HCT116 (cell line): ENCODE results near the gene EPHA3. TPM values are rescaled to one million over a fixed set of nuclear protein-coding genes. Genes with fewer than 3 reads are reported as not detected.

Experiments used
- ATAC-seq: fragments of 200-7000 bp; cut with Tn5 transposase; 2 replicates; pipeline ENCODE4 v1.9.1; 2020; ENCODE audit warnings: mild to moderate bottlenecking, moderate library complexity
- BruUV-seq: library from RNA; stranded (reverse); fragments of 400-500 nt; replicated peaks from 2 replicates; lab custom pipeline; 2021; lab: Mats Ljungman, UMichigan
- CTCF ChIA-PET: fragments of 300-600 bp; sonication (Branson Sonifier 250); formaldehyde crosslinking; loops from one replicate; lab custom pipeline; 2021; ENCODE audit warnings: antibody characterized with exemption; lab: Charles Lee
- POLR2A ChIA-PET: fragments of 300-600, 350-600 bp; sonication (Branson Sonifier 250); formaldehyde crosslinking; loops from one replicate; lab custom pipeline; 2021; ENCODE audit warnings: antibody characterized with exemption; lab: Charles Lee
- RAD21 ChIA-PET, 2 experiments: fragments of 300-600 bp; sonication (Branson Sonifier 250); formaldehyde crosslinking; loops; one replicate each; lab custom pipeline; 2023; ENCODE audit warnings: low total read pairs in 2 of 2; ENCODE audit not compliant: uncharacterized antibody in 2 of 2, unreplicated experiment in 2 of 2, low non-redundant PET in 1 of 2; lab: Charles Lee
- DNase-seq: peaks from one replicate; pipeline ENCODE4 v3.0.0-alpha.2; 2010; ENCODE audit warnings: low read depth, low spot score
- H2AFZ ChIP-seq: fragments of 200-600 bp; shearing (Covaris generic), sonication (generic); 2 replicates; pipeline ENCODE4 v1.6.1; 2017; ENCODE audit warnings: low read depth, mixed run types, mixed read lengths, antibody characterized with exemption, low read length; ENCODE audit not compliant: poor library complexity, severe bottlenecking
- H3K27ac ChIP-seq: 2 replicates; pipeline ENCODE4 v1.5.1; 2012; ENCODE audit warnings: low read depth, low read length
- H3K27me3 ChIP-seq: fragments of 200-600 bp; sonication (generic); 2 replicates; pipeline ENCODE4 v1.6.1; 2016; ENCODE audit warnings: mixed run types, low read length, mixed read lengths; ENCODE audit not compliant: insufficient read depth
- H3K36me3 ChIP-seq, 2 experiments: fragments of 200-500 bp in 1 of 2; fragments of 200-600 bp in 1 of 2; sonication (Bioruptor generic) in 1 of 2; sonication (generic) in 1 of 2; 2 replicates each; pipeline versions ENCODE4 v1.5.1 to v1.6.1; 2014 to 2016; ENCODE audit warnings: low read length in 2 of 2, inconsistent platforms in 1 of 2, mixed read lengths in 1 of 2, mixed run types in 1 of 2; ENCODE audit not compliant: insufficient read depth in 2 of 2, control insufficient read depth in 1 of 2
- H3K4me1 ChIP-seq, 2 experiments: fragments of 200-600 bp in 1 of 2; sonication (generic) in 1 of 2; 2 replicates each; pipeline versions ENCODE4 v1.5.1 to v1.6.1; 2012 to 2017; ENCODE audit warnings: low read length in 2 of 2, inconsistent platforms in 1 of 2, mild to moderate bottlenecking in 1 of 2, mixed read lengths in 1 of 2, mixed run types in 1 of 2, moderate library complexity in 1 of 2; ENCODE audit not compliant: insufficient read depth in 2 of 2, control insufficient read depth in 1 of 2
- H3K4me2 ChIP-seq: fragments of 200-600 bp; sonication (generic); 2 replicates; pipeline ENCODE4 v1.6.1; 2017; ENCODE audit warnings: mixed run types, low read length, mixed read lengths
- H3K4me3 ChIP-seq, 2 experiments: fragments of 200-600 bp in 1 of 2; sonication (generic) in 1 of 2; replicated peaks in 1 of 2; 2 replicates each; pipeline ENCODE4 v1.5.1; 2011 to 2016; ENCODE audit warnings: low read length in 2 of 2, control low read depth in 1 of 2, low read depth in 1 of 2, mild to moderate bottlenecking in 1 of 2, mixed read lengths in 1 of 2, mixed run types in 1 of 2
- H3K79me2 ChIP-seq: fragments of 200-600 bp; sonication (generic); 2 replicates; pipeline ENCODE4 v1.6.1; 2017; ENCODE audit warnings: mild to moderate bottlenecking, mixed run types, low read length, moderate library complexity, mixed read lengths; ENCODE audit not compliant: insufficient read depth
- H3K9ac ChIP-seq: fragments of 200-600 bp; sonication (generic); 2 replicates; pipeline ENCODE4 v1.6.1; 2016; ENCODE audit warnings: low read length, mixed read lengths
- H3K9me2 ChIP-seq: fragments of 200-600 bp; sonication (generic), shearing (Covaris generic); 2 replicates; pipeline ENCODE4 v1.6.1; 2017; ENCODE audit warnings: mixed run types, mild to moderate bottlenecking, moderate library complexity; ENCODE audit not compliant: insufficient read depth
- H3K9me3 ChIP-seq, 2 experiments: fragments of 200-500 bp in 1 of 2; fragments of 200-600 bp in 1 of 2; sonication (Bioruptor generic) in 1 of 2; sonication (generic) in 1 of 2; 2 replicates each; pipeline ENCODE4 v1.6.1; 2014 to 2017; ENCODE audit warnings: low read length in 2 of 2, mixed read lengths in 2 of 2, inconsistent platforms in 1 of 2, low read depth in 1 of 2, mild to moderate bottlenecking in 1 of 2, mixed run types in 1 of 2, moderate library complexity in 1 of 2; ENCODE audit not compliant: control insufficient read depth in 1 of 2, insufficient read depth in 1 of 2
- H4K20me1 ChIP-seq: fragments of 200-600 bp; sonication (generic), shearing (Covaris generic); 2 replicates; pipeline ENCODE4 v1.6.1; 2017; ENCODE audit warnings: mixed run types, mild to moderate bottlenecking, moderate library complexity; ENCODE audit not compliant: insufficient read depth
- ATF3 ChIP-seq: IDR thresholded peaks from 2 replicates; pipeline ENCODE4 v1.6.1; 2012
- CEBPB ChIP-seq: IDR thresholded peaks from 2 replicates; pipeline ENCODE4 v1.6.1; 2012; ENCODE audit warnings: low read depth
- ELF1 ChIP-seq: IDR thresholded peaks from 2 replicates; pipeline ENCODE4 v1.6.1; 2012; ENCODE audit warnings: low read depth, borderline replicate concordance
- EZH2phosphoT487 ChIP-seq: fragments of 200-600 bp; IDR thresholded peaks from 2 replicates; pipeline ENCODE4 v1.6.1; 2018; ENCODE audit warnings: antibody characterized with exemption, borderline replicate concordance
- FOSL1 ChIP-seq: IDR thresholded peaks from 2 replicates; pipeline ENCODE4 v1.6.1; 2012; ENCODE audit warnings: low read depth
- MAX ChIP-seq: IDR thresholded peaks from 2 replicates; pipeline ENCODE4 v1.6.1; 2012
- SIN3A ChIP-seq: IDR thresholded peaks from 2 replicates; pipeline ENCODE4 v1.6.1; 2012; ENCODE audit warnings: low read depth
- SP1 ChIP-seq: IDR thresholded peaks from 2 replicates; pipeline ENCODE4 v1.6.1; 2012; ENCODE audit warnings: low read depth
- TCF7L2 ChIP-seq: IDR thresholded peaks from 2 replicates; pipeline ENCODE4 v1.7.0; 2011; ENCODE audit warnings: borderline replicate concordance, inconsistent platforms; ENCODE audit not compliant: insufficient read depth, insufficient read length; ENCODE audit errors: extremely low read depth
- ZFX ChIP-seq: fragments of 450-650 bp; IDR thresholded peaks from 2 replicates; pipeline ENCODE4 v1.6.1; 2017
- intact Hi-C: fragments of 100-400 bp; cut with micrococcal nuclease; formaldehyde crosslinking; loops from 2 replicates; pipeline ENCODE4 v1.10.0; 2022
- total RNA-seq: library from RNA; stranded (reverse); gene quantifications from one replicate; pipeline ENCODE4 v1.2.1, GENCODE V29; 2021; ENCODE audit not compliant: unreplicated experiment

EPHA3 gene
- total RNA-seq, 1 experiment from 2014 or later = not detected

- Histone ChIP-seq H3K9me2 (no peaks in the 10 kb centered on the region), H3K4me1 (no peaks in the 10 kb centered on the region), H4K20me1 (no peaks in the 10 kb centered on the region), H3K4me2 (no peak overlapping the region), H3K4me3 (no peak overlapping the region), H3K9ac (no peak overlapping the region), H2AFZ (no peak overlapping the region), H3K9me3 (peaks cover 6 to 10% of the 10 kb centered on the region in 2 experiments; a peak in 2 of 4 replicates), H3K36me3 (no peaks in the 10 kb centered on the region), H3K27me3 (no peaks in the 10 kb centered on the region), H3K27ac (no peak overlapping the region), H3K79me2 (no peaks in the 10 kb centered on the region)
- DNase-seq (no peak), ATAC-seq (no peak)
- RAD21 ChIA-PET = no interaction called here
- TF ChIP-seq SP1 = no peak
- no peak for TF ChIP-seq CEBPB
- TF ChIP-seq ZFX = no peak
- no peak for TF ChIP-seq EZH2phosphoT487
- TF ChIP-seq ATF3 = no peak
- no peak for TF ChIP-seq ELF1
- TF ChIP-seq TCF7L2 = no peak
- no peak for TF ChIP-seq FOSL1
- no TSS peak for BruUV-seq
- CTCF ChIA-PET = no interaction called here
- POLR2A ChIA-PET = no interaction called here
- intact Hi-C loops = no loop called here
Observed at GRCh38 chr3:89521328-89521727, 413.9 kb downstream of the EPHA3 start.

GRCh38 chr3:89522155-89522554 lies 414.7 kb downstream of the EPHA3 start:
- ChIA-PET POLR2A (no interaction called here), CTCF (no interaction called here), RAD21 (no interaction called here)
- Histone ChIP-seq H3K9me2 (no peaks in the 10 kb centered on the region), H4K20me1 (no peaks in the 10 kb centered on the region), H3K27ac (no peak overlapping the region), H3K79me2 (no peaks in the 10 kb centered on the region), H3K4me2 (no peak overlapping the region), H2AFZ (no peak overlapping the region), H3K36me3 (no peaks in the 10 kb centered on the region), H3K9ac (no peak overlapping the region), H3K9me3 (peaks cover 6 to 14% of the 10 kb centered on the region in 2 experiments; a peak in 3 of 4 replicates), H3K4me1 (no peaks in the 10 kb centered on the region), H3K27me3 (no peaks in the 10 kb centered on the region), H3K4me3 (no peak overlapping the region)
- DNase-seq = no peak
- intact Hi-C loops = no loop called here
- no peak for ATAC-seq
- BruUV-seq = no TSS peak
- TF ChIP-seq SIN3A (no peak), MAX (no peak), ATF3 (no peak), ZFX (no peak), SP1 (no peak), FOSL1 (no peak)
